ENCODE measurements around the gene ACVR1.
"Not testable (repeated sequence)": the region's sequence is repeated elsewhere in the genome, so short reads cannot be mapped to it uniquely, and the experiment has no call there.

- TF ChIP-seq, protein P1, sequence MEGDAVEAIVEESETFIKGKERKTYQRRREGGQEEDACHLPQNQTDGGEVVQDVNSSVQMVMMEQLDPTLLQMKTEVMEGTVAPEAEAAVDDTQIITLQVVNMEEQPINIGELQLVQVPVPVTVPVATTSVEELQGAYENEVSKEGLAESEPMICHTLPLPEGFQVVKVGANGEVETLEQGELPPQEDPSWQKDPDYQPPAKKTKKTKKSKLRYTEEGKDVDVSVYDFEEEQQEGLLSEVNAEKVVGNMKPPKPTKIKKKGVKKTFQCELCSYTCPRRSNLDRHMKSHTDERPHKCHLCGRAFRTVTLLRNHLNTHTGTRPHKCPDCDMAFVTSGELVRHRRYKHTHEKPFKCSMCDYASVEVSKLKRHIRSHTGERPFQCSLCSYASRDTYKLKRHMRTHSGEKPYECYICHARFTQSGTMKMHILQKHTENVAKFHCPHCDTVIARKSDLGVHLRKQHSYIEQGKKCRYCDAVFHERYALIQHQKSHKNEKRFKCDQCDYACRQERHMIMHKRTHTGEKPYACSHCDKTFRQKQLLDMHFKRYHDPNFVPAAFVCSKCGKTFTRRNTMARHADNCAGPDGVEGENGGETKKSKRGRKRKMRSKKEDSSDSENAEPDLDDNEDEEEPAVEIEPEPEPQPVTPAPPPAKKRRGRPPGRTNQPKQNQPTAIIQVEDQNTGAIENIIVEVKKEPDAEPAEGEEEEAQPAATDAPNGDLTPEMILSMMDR (IDR thresholded peaks at IDR 0.05) = not testable (repeated sequence)
- TF ChIP-seq ZFX (IDR thresholded peaks at IDR 0.05; ENCODE audit: borderline replicate concordance) = not testable (repeated sequence)
Measured at GRCh38 chr2:157826644-157827043, 49.5 kb downstream of the ACVR1 start.

Measured in 22Rv1 (cell line).